Inflammatory macrophage (primary cell): ENCODE data around the gene AHNAK2.
A peak's percentile ranks its signal among the peaks of the same experiment; 100 is the strongest.

Source experiments
- DNase-seq, 2 donors: peaks; one replicate each; pipeline ENCODE4 v3.0.0-alpha.2; 2020 to 2022

Gene AHNAK2

GRCh38 chr14:104972301-104973134 lies 5.7 kb downstream of the AHNAK2 start:
- no peak for DNase-seq

- DNase-seq: no peak
These were observed 6.5 kb downstream of the AHNAK2 start for GRCh38 chr14:104971447-104972240.

GRCh38 chr14:104970231-104971068 lies 7.7 kb downstream of the AHNAK2 start:
- DNase-seq: peak; percentile 30 to 59

GRCh38 chr14:104969741-104970230 lies 8.4 kb downstream of the AHNAK2 start:
- no peak for DNase-seq

GRCh38 chr14:104968541-104969401 lies 9.4 kb downstream of the AHNAK2 start:
- DNase-seq: no peak

GRCh38 chr14:104968153-104968527 lies 10.0 kb downstream of the AHNAK2 start:
- DNase-seq: no peak

- peak; percentile 3 to 7 for DNase-seq
These were observed 10.6 kb downstream of the AHNAK2 start for GRCh38 chr14:104967386-104968152.

- no peak for DNase-seq
These were observed 11.2 kb downstream of the AHNAK2 start for GRCh38 chr14:104966981-104967385.

GRCh38 chr14:104966261-104966865 lies 11.8 kb downstream of the AHNAK2 start:
- DNase-seq: no peak

GRCh38 chr14:104965561-104966231 lies 12.5 kb downstream of the AHNAK2 start:
- DNase-seq: no peak

GRCh38 chr14:104964546-104964945 lies 13.6 kb downstream of the AHNAK2 start:
- no peak for DNase-seq

GRCh38 chr14:104957146-104958113 lies 20.7 kb downstream of the AHNAK2 start:
- DNase-seq: no peak

- DNase-seq: no peak
These were observed 21.8 kb downstream of the AHNAK2 start for GRCh38 chr14:104956290-104956890.

- DNase-seq: no peak
These were observed 22.8 kb downstream of the AHNAK2 start for GRCh38 chr14:104955396-104955770.

- DNase-seq: no peak
These were observed 23.3 kb downstream of the AHNAK2 start for GRCh38 chr14:104954746-104955395.

- DNase-seq: no peak
These were observed 24.1 kb downstream of the AHNAK2 start for GRCh38 chr14:104953896-104954656.

- no peak for DNase-seq
These were observed 25.1 kb downstream of the AHNAK2 start for GRCh38 chr14:104953097-104953496.
